Naive B cell (primary cell): ENCODE results near the gene IQCE. TPM values are rescaled to one million over a fixed set of nuclear protein-coding genes. Genes with fewer than 3 reads are reported as not detected.

Experiments
- ATAC-seq, 2 donors: fragments of 150-1000 bp; cut with Tn5 transposase; 2 replicates each; pipeline ENCODE4 v1.10.0; 2021; ENCODE audit warnings: low read depth in 2 of 2, mild to moderate bottlenecking in 2 of 2, moderate library complexity in 2 of 2
- DNase-seq: peaks from one replicate; pipeline ENCODE4 v3.0.0; 2022
- H3K27ac Mint-ChIP-seq, 6 donors: one replicate each; pipeline ENCODE4 v1.8.0; 2020 to 2022; ENCODE audit warnings: mild to moderate bottlenecking in 6 of 6, mixed read lengths in 6 of 6, moderate library complexity in 5 of 6, inconsistent platforms in 2 of 6
- H3K27me3 Mint-ChIP-seq, 3 donors: one replicate each; pipeline ENCODE4 v1.8.0; 2021 to 2022; ENCODE audit warnings: mixed read lengths in 3 of 3, mild to moderate bottlenecking in 1 of 3
- H3K36me3 Mint-ChIP-seq, 2 donors: one replicate each; pipeline ENCODE4 v1.8.0; 2020 to 2022; ENCODE audit warnings: mixed read lengths in 2 of 2, inconsistent platforms in 1 of 2, mild to moderate bottlenecking in 1 of 2
- H3K4me1 Mint-ChIP-seq, 3 donors: one replicate each; pipeline ENCODE4 v1.8.0; 2020 to 2022; ENCODE audit warnings: mixed read lengths in 3 of 3, inconsistent platforms in 1 of 3, mild to moderate bottlenecking in 1 of 3, moderate library complexity in 1 of 3
- H3K4me3 Mint-ChIP-seq, 8 donors: one replicate each; pipeline ENCODE4 v1.8.0; 2020 to 2022; ENCODE audit warnings: mild to moderate bottlenecking in 8 of 8, mixed read lengths in 8 of 8, moderate library complexity in 8 of 8, inconsistent platforms in 2 of 8
- H3K9me3 Mint-ChIP-seq, 7 donors: one replicate each; pipeline ENCODE4 v1.8.0; 2020 to 2022; ENCODE audit warnings: mixed read lengths in 7 of 7, mild to moderate bottlenecking in 5 of 7, inconsistent platforms in 2 of 7, moderate library complexity in 1 of 7
- polyA plus RNA-seq, 6 donors: library from polyadenylated mRNA; unstranded; fragments of 300-500 nt; fragmentation: Illumina TruSeq; gene quantifications; one replicate each; pipeline ENCODE4 v1.2.3, GENCODE V29; 2021; ENCODE audit warnings: low read depth in 6 of 6

The IQCE gene
- polyA plus RNA-seq, 6 donors from 2014 or later, result 0.36 to 1.7 (median 1.3) TPM; not detected in 1

DNA sequence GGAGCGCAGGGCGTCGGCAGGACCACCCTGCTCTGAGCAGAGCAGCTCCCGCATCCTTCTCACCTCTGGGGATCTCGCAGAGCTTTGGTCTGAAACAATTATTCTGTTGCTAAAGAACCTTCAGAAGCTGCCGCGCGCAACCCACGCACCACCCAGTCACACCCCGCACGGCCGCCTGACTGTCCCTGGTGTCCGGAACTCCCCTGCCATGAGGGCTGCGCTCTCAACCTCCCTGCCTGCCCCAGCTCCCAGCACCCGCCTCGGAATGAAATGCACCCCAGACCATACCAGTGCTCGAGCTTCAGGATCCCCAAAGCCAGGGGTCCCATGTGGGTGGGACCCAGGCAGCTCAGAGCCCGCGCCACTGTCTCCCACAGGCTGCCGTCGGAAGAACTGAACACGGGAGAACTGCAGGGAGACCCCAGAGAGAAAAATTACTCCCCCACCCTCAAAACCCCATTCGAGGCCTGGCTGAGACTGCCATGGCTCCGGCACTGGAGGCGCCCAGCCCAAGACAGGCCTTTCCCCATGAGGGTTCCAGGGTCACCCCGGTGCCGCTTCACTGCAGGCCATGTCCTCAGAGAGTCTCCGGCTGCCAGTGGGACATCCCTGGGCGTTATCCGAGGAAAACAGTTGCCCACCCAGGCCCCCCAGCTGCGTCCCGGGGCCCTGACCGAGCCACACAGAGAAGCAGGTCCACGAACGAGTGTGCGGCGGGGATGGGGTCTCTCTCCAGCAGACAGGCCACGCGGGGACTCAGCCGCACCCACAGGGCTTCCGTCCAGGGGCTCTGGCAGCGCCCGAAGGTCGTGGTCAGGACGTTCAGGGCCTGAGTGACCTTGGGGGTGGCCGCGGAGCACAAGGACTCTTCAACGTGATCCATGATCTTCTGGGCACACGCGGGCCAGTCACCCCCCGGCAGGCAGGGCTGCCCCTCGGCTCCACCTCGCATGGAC is 15.6 kb upstream of the IQCE start:
- Mint-ChIP-seq H3K36me3 (no peaks in the 10 kb centered on the region), H3K4me1 (peaks cover 10 to 13% (median 12%) of the 10 kb centered on the region in 3 donors), H3K27ac (peak overlapping the region in 4 of 6 donors; percentile 28 to 81 (median 74))

DNA sequence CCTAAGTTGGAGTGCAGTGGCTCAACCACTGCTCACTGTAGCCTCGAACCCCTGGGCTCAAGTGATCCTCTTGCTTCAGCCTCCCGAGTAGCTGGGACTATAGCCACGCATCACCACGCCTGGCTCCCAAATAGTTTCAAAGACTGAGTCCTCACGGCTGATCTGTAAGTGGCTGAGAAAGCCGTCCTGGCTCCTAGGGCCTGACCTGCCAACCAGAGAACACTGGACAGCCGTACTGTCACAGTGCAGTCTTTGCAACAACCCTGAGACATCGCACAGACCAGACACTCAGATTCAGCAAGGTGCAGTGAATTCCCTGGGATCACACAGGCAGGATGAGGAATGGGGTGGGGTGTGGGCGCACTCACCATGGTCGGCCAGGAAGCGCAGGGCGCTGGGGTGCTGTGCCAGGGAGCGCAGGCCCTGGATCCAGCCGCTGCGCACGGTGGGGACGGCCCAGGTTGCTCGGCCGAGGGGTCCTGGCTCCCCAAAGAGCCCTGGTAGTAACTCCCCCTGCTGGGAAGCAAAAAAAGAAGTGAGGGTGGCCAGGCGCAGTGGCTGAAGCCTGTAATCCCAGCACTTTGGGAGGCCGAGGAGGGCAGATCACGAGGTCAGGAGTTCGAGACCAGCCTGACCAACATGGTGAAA is 14.1 kb upstream of the IQCE start:
- no peak for ATAC-seq
- Mint-ChIP-seq H3K27ac (peak overlapping the region in 5 of 6 donors; percentile 22 to 89 (median 70)), H3K4me1 (peaks cover 12 to 16% (median 15%) of the 10 kb centered on the region in 3 donors), H3K9me3 (no peaks in the 10 kb centered on the region), H3K27me3 (no peaks in the 10 kb centered on the region), H3K4me3 (peak overlapping the region in 1 of 8 donors; percentile 54), H3K36me3 (no peaks in the 10 kb centered on the region)
- no peak for DNase-seq

More for the DNA sequence above, 15.6 kb upstream of the IQCE start:
- Mint-ChIP-seq H3K9me3 (no peaks in the 10 kb centered on the region), H3K4me3 (peak overlapping the region in 2 of 8 donors; percentile 16 to 54), H3K27me3 (no peaks in the 10 kb centered on the region)
- ATAC-seq (no peak), DNase-seq (no peak)

DNA sequence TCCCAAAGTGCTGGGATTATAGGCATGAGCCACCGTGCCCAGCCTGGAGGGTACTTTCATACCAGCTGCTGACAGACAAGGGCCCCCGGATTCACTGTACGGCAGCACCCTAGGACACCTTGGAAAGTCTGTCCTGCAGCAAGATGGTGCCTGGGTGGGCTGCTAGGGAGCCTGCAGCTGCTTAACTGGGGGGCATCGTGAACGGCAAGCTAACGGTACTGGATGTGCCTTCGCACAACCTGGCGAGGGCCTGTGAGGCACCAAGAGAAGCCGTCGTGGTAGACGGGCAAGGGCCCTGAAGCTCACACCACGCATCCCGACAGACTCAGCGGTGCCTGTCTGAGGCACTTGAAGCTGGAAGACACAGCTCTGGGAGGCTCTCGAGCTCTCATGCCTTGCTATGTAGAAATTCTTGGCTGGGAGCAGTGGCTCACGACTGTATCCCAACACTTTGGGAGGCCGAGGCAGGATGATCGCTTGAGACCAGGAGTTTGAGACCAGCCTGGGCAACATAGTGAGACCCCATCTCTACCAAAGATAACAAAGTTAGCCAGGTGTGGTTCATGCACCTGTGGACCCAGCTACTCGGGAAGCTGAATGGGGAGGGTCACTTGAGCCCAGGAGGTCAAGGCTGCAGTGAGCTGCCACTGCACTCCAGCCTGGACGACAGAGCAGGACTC is 12.9 kb upstream of the IQCE start:
- no peak for DNase-seq
- H3K36me3 Mint-ChIP-seq, result peaks cover 4 to 5% of the 10 kb centered on the region in 2 donors
- no peak for ATAC-seq
- H3K4me1 Mint-ChIP-seq, result peaks cover 19 to 21% (median 19%) of the 10 kb centered on the region in 3 donors
- H3K27me3 Mint-ChIP-seq, result no peaks in the 10 kb centered on the region
- H3K4me3 Mint-ChIP-seq, result peak overlapping the region in 1 of 8 donors; percentile 41
- H3K9me3 Mint-ChIP-seq, result no peaks in the 10 kb centered on the region
- no peak overlapping the region for H3K27ac Mint-ChIP-seq

DNA sequence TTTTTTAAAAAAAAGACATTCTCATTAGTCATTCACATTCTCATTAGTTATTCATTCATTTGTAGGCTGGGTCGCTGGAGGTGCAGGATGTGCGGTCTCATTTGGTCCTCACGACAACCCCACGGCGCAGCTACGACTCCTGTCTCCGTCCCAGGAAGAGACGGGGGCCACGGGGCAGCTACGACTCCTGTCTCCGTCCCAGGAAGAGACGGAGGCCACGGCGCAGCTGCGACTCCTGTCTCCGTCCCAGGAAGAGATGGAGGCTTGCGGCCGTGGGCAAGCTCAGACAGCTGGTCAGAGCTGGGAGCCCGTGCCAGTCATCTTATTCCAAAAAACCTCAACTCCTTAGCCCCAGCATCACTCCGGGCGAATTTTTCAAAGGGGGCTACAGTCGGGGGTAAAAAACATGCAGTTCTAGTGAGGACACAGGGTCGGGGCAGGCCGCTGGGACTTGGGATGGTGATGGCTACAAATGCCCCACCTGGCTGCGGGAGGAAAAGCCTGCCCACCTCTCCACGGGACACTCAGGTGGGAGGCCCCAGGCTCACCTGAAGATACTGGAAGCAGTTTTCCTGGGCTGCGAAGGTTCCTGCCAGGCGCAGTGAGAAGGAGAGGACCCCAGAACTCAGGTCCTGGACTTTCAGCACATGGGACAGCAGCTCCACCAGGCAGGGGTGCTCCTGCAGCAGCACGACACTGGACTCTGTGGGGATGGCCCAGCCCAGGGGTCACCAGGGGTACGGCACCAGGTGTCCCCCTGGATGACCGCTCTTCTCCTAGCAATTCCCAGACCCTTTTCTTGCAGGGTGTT is 11.8 kb upstream of the IQCE start:
- Mint-ChIP-seq H3K27ac (peak overlapping the region in 1 of 6 donors; percentile 34), H3K4me1 (peaks cover 19 to 23% (median 20%) of the 10 kb centered on the region in 3 donors), H3K4me3 (no peak overlapping the region), H3K27me3 (no peaks in the 10 kb centered on the region), H3K36me3 (peaks cover 4 to 5% of the 10 kb centered on the region in 2 donors), H3K9me3 (no peaks in the 10 kb centered on the region)
- DNase-seq, result no peak
- ATAC-seq, result no peak

DNA sequence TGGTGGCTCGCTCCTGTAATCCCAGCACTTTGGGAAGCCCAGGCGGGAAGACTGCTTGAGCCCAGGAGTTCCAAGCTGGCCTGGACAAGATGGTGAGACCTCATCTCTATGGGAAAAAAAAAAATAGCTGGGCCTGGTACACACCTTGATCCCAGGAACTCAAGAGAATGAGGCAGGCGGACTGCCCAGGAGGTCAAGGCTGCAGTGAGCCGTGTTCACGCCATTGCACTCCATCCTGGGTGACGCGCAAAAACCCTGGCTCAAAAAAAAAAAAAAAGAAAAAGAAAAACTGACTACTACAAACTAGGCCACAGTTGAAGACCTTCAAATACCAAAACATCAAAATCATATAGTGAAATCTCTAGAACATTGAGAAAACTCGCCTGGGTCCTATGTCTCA is 7.4 kb upstream of the IQCE start:
- Mint-ChIP-seq H3K4me1 (peaks cover 21 to 40% (median 33%) of the 10 kb centered on the region in 3 donors), H3K27ac (no peak overlapping the region), H3K27me3 (no peaks in the 10 kb centered on the region), H3K4me3 (peak overlapping the region in 1 of 8 donors; percentile 18), H3K36me3 (peaks cover 4 to 5% of the 10 kb centered on the region in 2 donors), H3K9me3 (no peaks in the 10 kb centered on the region)
- no peak for ATAC-seq
- DNase-seq, result no peak

DNA sequence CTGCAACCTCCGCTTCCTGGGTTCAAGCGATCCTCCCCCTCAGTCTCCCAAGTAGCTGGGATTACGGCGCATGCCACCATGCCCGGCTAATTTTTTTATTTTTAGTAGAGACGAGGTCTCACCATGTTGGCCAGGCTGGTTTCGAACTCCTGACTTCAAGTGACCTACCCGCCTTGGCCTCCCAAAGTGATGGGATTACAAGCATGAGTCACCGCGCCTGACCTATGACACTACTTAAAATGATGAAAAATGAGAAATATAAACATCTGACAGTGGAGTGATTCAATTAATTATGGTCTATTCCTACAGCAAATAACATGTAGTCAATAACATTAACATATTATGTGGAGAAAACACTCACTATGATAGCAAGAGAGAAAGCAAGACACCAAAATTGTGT is 5.7 kb upstream of the IQCE start:
- ATAC-seq, result no peak
- Mint-ChIP-seq H3K27me3 (no peaks in the 10 kb centered on the region), H3K27ac (peak overlapping the region in 3 of 6 donors; percentile 30 to 49 (median 47)), H3K36me3 (peaks cover 4 to 5% of the 10 kb centered on the region in 2 donors), H3K4me3 (peak overlapping the region in 6 of 8 donors; percentile 23 to 94 (median 88)), H3K4me1 (peaks cover 22 to 47% (median 34%) of the 10 kb centered on the region in 3 donors), H3K9me3 (no peaks in the 10 kb centered on the region)
- no peak for DNase-seq

DNA sequence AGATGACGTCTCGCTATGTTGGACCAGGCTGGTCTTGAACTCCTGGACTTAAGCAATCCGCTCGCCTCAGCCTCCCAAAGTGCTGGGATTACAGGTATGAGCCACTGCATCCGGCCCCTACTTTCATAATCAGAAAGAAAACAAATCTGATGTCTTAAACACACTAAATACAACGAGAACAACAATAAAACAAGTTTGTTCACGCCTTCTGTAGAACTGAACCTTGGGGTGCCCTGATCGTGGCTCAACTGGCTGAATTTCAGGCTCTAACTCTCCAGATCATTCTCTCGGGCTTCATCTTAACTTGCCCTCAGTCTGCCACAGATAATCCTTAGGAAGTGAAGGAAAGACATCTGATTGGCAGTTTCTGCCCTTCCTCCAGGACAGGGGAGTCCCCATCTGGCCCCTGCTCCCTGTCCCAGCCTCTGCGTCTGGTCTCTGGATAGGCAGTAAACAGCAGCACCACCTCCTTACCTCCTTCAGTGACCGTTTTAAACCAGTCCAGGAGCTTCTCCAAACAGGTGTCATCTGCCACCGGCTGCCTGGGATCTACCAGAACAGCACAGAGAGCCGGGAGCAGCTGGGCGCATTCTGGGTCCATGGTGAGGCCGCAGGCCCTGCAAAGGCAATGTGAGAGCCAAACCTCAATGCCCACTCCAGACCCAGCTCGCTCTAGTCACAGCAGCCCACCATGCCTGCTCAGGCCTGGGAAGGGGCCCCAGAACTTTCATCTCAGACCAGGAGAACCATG is 4.8 kb upstream of the IQCE start:
- Mint-ChIP-seq H3K27ac (peak overlapping the region; percentile 30 to 91 (median 76)), H3K36me3 (peaks cover 4 to 5% of the 10 kb centered on the region in 2 donors), H3K9me3 (no peaks in the 10 kb centered on the region), H3K4me1 (peaks cover 21 to 53% (median 38%) of the 10 kb centered on the region in 3 donors), H3K27me3 (no peaks in the 10 kb centered on the region), H3K4me3 (peak overlapping the region; percentile 87 to 94 (median 90))
- no peak for ATAC-seq
- no peak for DNase-seq

DNA sequence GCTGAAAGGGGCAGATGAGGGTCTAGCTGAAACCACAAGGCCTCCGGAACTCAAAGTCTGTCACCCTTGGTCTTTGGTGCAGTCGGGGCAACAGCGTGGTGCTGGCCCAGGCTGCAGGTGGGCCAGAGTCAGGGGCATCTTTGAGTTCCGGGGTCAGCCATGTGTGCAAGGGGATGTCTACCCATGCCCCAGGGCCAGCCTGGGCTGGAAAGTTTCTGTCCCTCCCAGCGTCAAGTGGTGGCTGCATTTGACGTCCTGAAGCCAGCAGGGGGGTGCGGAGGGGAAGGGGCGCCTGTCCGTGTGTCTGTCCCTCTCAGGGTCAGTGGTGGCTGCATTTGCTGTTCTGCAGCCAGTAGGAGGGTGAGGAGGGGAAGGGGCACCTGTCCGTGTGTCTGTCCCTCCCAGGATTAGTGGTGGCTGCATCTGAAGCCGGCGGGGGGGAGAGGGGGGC is 4.1 kb upstream of the IQCE start:
- ATAC-seq (no peak), DNase-seq (no peak)
- H3K36me3 Mint-ChIP-seq, result peaks cover 4 to 5% of the 10 kb centered on the region in 2 donors
- H3K27ac Mint-ChIP-seq, result peak overlapping the region in 5 of 6 donors; percentile 30 to 97 (median 90)
- H3K27me3 Mint-ChIP-seq, result no peaks in the 10 kb centered on the region
- H3K4me1 Mint-ChIP-seq, result peaks cover 16 to 53% (median 38%) of the 10 kb centered on the region in 3 donors
- peak overlapping the region; percentile 87 to 94 (median 90) for H3K4me3 Mint-ChIP-seq
- H3K9me3 Mint-ChIP-seq, result no peaks in the 10 kb centered on the region

DNA sequence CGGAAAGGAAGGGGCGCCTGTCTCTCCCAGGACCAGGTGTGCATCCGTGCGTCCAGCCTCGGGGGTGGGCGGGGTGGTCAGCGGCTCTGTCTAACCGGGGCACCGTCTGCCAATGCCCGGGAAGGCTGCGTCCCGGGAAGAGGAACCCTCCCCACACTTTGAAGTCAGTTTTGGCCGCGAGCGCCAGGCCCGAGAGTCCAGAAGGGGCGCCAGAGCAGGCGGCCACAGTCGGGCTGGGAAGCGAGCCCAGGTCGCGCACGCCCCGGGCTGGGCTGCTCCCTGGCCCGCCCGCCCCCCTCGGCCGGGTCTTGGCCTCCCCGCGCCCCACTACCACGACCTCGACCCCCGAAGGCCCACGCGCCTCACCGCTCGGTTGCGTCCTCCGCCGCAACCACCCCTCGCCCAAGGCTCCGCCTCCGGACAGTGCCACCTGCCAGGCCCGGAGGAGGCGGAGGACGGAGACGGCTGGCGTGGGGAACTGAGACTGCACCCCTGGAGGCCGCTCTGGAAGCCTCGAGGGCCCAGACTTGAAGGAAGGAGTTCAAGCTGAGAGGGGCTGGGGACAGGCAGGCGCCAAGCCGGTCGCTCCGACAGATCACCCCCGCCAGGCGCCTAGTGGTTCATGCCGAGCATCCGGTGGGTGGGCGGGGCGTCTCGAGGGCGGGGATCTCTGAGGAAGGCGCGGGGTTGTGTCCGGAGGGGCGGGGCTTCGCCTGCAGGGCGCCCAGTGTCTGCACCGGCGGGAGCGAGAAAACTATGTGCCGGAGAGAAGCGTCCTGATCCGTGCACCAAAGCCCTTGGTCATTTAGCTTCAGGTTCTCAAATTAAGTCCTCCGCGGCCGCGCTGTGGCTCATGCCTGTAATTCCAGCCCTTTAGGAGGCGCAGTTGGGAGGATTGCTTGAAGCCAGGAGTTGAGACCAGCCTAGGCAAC is 3.4 kb upstream of the IQCE start, which contains the start of gene BRAT1:
Gene BRAT1, minus strand, starts transcription at position 404 of the 932 bp plus-strand sequence. CDS start 1,093 bp downstream, outside the sequence.
- no peaks in the 10 kb centered on the region for H3K9me3 Mint-ChIP-seq
- peak within 1 kb of the TSS; percentile 87 to 94 (median 90) for H3K4me3 Mint-ChIP-seq

DNA sequence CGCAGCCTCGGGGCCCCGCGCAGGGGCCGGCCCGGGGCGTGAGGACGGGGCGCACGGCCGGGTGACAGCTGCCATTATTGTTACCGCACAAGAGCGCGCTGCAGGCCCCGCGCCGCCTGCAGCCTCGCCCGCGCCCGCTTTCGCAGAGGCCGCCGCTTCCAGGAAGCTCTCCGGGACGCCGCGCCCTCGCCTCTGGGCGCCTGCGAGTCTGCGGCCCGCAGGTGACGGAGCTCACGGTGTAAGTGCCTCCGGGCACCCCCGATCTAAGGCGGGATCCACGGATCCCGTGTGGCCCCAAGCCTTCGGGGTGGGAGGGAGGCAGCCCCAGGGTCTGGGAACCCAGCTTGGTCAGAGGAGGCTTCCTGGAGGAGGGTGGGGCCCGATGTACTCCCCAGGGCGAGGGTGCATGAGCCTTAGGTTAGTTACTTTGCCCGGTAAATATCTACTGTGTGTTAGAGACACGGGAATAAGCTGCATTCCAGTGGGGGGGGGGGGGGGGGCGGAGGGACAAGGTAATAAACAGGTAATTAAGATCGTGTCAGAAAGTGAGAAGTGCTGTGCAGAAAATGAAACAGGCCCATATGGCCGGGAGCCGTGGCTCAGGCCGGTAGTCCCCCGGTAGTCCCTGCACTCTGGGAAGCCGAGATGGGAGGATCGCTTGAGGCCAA is 638 bp downstream of the IQCE start:
- Mint-ChIP-seq H3K27ac (peak overlapping the region in 2 of 6 donors; percentile 39 to 54), H3K4me1 (peaks cover 11 to 30% (median 29%) of the 10 kb centered on the region in 3 donors), H3K9me3 (no peaks in the 10 kb centered on the region), H3K4me3 (peak overlapping the region; percentile 66 to 91 (median 75)), H3K36me3 (no peaks in the 10 kb centered on the region), H3K27me3 (no peaks in the 10 kb centered on the region)
- no peak for ATAC-seq
- DNase-seq, result no peak

More for the DNA sequence above, 3.4 kb upstream of the IQCE start, which contains the start of gene BRAT1:
- H3K27ac Mint-ChIP-seq, result peak within 1 kb of the TSS; percentile 90 to 97 (median 93)
- ATAC-seq (peak; percentile 80), DNase-seq (peak; percentile 90)
- peaks cover 15 to 56% (median 41%) of the 10 kb centered on the region in 3 donors for H3K4me1 Mint-ChIP-seq
- H3K36me3 Mint-ChIP-seq, result peaks cover 2 to 4% of the 10 kb centered on the region in 2 donors
- no peaks in the 10 kb centered on the region for H3K27me3 Mint-ChIP-seq
